ENCODE results near the gene SNX33.
"Not testable (repeated sequence)": the region's sequence is repeated elsewhere in the genome, so short reads cannot be mapped to it uniquely, and the experiment has no call there.

Gene SNX33, protein sequence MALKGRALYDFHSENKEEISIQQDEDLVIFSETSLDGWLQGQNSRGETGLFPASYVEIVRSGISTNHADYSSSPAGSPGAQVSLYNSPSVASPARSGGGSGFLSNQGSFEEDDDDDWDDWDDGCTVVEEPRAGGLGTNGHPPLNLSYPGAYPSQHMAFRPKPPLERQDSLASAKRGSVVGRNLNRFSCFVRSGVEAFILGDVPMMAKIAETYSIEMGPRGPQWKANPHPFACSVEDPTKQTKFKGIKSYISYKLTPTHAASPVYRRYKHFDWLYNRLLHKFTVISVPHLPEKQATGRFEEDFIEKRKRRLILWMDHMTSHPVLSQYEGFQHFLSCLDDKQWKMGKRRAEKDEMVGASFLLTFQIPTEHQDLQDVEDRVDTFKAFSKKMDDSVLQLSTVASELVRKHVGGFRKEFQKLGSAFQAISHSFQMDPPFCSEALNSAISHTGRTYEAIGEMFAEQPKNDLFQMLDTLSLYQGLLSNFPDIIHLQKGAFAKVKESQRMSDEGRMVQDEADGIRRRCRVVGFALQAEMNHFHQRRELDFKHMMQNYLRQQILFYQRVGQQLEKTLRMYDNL

DNA sequence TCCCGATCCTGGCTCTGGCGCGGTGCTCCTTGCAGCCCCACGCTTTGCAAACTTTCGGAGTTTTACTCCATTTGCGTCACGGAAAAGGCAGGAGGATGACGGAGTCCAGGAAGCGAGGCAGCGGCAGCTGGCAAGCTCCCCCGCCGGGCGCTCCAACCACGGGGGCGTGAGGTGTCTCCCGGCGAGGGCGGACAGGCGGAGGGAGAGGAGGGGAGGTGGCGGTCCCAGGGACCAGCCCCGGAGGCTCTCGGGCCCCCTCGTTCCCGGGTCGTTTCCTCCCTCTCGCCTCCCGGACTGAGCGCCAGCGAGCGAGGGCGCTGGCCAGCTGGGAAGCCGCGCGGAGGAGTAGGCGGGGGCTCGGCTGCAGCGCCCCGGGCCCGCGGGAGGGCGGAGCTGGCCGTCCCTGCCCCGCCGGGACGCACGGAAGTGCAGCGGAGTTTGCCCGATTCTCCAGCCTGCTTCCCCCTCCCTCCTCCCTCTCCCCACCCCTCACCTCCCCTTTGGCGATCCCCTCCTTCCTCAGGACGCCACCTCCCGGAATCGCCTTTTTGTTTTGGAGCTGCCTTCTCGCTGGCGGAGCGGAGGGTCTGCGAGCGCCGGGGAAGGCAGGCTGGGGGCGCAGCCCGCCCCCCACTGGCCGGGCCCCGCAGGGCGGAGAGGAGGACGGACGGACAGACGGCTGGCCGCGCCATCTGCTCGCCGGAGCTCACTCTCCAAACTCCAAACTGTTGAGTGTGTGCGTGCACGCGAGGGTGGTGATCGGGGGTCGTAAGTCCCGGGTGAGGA, at the start of gene SNX33:
SNX33 (plus strand) TSS at position 543 of the 786 bp plus-strand sequence. CDS start 1,191 bp downstream, outside the sequence.
- DNase-seq = no peak

DNA sequence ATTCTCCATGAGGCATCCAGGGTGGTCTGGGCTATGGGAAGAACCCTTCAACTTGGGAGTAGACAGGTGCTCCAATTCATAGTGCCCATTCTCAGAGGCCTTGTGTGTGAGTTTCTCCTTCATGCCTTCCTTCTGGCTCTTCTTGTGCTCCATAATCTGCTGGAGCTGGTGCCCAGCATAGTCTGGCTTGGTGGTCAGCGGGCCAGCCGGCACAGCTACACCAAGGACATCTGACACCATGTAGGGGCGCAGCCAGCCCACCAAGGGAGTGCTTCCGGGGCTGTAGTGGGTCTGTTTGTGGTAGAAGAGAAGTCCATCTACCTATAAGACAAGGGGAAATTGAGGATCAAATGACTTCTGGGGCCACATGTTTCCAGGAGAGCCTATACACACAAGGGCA, 49.4 kb upstream of the SNX33 start:
- DNase-seq = no peak

DNA sequence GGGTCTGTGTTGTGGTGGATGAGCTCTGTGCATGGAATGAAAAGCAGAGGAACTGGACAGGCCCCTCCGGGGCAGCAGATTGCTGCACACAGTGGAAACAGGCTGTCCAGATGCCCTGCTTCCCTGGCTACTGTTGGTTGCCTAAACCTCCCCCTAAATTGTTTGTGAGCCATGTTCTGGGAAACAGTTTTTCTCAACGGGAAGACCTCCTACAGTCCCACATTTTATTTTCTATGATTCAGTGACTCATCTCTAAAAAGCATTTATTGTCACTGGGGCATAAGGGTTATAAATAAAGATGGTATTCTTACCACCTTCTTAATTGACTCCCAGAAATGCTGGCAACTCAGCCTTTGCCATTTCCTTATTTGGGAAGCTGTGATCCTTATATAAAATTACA, 48.3 kb upstream of the SNX33 start:
- DNase-seq = no peak

DNA sequence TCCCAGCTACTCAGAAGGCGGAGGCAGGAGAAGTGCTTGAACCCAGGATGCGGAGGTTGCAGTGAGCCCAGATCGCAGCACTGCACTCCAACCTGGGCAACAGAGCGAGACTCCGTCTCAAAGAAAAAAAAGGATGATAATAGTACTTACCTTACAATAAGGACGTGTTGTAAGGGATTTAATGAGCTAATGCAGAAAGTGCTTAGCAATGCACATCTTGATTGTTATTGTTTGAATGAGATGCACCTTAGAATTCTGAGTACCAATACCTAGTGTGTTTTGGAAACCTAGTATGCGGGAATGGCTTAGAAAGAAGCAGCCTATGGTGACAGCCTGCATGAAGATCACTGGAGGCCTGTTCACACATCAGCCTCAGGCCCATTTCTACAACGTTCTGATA, 41.7 kb upstream of the SNX33 start:
- DNase-seq = no peak

DNA sequence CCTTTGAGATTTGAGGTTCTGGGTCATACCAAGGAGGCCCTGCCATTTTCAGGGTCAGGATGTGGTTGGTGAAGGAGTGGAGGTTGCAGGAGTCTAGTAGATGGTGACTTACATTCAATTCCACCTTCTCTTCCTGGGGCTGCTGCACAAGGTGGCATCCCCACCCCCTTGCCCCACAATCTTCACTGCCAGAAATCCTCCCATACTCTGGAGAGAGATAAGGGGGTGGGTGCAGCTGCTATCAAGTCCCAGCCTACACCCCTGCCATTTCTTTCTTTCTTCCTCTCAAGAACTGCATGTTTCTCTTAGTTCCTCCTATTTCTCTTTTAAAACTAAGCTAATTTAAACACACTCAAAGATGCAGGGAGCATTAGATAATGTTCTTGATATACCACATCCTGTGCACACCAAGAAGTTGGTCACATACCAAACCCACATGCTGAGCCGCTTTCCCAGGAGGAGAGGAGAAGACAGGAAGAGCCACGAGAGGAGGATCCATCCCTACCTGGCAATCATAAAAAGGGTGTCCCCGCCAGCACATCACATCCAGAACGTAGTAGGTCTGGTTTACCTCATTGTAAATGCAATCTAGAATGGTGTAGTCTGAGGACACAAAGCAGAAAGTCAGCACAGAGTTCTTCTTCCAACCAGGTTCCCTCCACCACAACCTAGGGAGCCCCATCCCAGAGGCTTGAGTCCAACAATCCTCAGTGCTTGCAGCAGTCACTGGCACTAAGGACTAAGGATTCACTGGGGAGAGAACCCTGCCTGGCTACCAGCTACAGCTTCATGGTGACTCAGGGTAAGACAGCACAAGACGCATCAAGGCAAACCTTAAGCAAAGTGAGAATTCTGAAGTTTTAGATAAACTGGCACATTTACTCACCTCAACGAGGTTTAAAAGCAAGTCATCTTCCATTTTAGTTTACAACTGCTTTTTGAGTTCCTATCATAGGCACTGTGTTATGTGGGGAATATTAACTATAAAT, 40.7 kb upstream of the SNX33 start:
- no peak for DNase-seq

DNA sequence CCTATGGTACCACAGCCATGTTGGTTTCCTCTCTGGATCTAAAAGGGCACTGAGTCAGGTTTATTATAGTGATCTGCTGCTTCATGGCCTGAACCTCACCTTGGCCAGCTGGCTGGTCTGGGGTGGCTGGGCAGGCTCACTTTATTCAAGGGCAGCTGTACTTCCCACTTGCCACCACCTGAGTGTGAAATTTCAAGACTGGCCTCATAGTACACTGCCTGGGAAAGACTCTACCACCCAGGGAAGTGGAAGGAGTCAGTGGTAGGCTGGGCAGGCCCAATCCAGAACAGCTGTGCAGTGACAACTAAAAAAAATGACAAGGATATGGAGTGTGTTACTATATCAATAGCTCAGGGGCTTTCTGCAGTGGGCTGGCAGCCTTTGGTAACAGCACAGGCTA, 30.9 kb upstream of the SNX33 start:
- DNase-seq = no peak

DNA sequence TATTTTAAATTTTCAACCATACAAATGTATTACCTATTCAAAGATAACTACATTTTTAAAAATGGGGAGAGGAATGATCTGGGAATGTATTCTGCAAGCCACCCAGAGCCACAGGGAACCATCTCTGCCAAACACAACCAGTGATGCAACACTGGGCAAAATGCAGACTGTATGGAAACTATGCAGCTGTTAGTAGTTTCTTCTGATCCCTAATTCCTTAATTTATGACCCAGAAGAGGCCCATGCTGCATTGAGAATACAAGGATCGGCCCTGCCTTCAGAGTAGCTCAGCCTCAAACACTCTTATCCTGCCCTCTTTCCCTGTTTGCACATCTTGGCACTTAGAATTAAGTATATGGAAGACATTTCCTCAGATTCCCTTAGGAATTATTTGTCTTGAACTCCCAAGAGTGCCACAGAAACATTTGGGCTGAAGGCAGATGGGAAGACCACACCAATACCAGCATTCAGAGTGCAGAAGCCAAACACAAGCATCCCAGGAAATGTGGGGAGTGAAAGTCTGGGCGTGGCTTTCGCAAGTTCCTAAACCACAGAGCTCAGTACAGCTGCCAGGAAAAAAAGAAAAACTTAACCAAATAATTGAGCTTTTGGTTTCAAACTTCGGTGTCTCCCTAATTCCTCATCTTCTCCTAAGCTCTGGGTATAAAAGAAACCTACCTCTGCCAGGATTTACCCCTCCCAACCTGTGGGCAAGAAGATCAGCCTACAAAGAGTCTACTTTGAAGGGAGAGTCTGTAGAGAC, 27.5 kb upstream of the SNX33 start:
- DNase-seq = no peak

DNA sequence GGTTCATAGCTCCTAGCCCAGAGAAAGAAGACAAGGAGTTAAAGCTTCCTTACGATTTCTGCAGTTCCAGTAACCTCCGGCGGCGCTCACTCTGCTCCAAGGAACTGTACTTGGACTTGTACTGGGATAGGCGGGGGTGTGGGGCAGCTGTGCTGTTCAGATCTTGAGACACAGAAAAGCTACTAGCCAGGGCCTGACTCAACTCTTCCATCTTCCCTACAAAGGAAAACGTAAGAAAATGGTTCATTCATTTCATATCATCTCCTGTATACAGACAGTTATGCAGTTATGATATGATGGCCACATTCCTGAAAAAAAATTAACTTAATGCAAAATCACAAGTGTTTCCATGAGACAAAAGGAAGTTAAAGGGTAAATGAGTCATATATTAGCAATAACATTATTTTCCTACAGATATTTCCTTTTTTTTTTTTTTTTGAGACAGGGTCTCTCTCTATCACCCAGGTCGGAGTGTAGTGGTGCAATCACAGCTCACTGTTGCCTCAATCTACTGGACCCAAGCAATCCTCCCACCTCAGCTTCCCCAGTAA, 26.8 kb upstream of the SNX33 start:
- DNase-seq = no peak

DNA sequence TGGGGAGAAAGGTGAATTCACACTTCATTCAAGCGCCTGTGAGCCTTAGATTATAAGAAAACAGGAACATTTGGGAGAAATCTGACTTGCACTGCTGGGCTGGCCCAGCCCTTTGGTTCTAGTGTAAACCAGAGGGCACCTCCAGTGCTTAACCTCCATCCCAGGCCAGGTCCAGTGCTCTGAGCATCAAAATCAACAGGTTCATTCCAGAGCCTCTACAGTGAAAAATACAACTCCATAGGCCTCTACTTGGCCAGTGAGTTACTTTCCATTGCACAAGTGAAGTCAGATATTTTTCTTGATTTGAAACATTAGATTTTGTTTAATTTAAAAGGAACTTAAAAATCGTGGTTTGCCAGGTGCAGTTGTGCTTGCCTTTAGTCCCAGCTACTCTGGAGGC, 25.2 kb upstream of the SNX33 start:
- DNase-seq = no peak

DNA sequence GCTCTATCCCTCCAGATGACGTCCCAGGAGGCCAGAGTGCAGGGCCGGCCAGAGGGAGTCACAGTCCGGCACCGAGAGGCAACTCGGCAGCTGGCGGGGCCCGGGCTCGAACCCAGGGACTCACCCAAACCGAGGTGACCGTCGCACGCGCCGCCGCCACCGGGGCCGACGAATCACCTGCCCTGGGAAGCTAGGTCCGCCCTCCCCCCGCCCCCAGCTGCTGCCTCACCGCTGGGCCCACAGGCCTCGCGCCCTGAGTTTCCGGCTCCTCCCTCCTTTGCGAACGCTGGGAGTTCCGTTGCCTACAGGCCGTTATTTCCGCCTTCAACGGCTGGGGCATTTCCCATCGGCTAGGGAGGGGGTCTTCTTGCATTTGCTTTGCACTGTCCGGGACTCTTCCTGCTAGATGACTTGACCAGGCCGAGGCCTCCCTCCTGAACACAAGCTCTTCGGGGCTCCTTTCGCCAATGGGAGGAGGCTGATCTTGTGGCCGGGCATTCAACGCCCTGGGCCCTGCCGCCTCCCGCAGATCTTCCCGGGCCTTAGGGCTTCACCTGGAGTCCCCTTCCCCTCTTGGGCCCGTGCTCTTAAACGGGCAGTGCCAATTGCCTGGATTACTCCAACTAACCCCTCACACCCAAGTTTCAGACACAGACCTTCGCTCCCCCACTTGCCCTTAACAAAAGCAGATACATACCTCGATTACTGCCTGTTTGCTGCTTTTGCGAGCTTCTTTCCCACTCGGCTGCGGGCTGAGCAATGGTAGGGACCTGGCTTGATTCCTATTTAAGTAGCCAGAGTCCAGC, 22.0 kb upstream of the SNX33 start, which contains the start of gene SNUPN:
SNUPN (minus strand) TSS at position 184 of the 806 bp plus-strand sequence. CDS start 4,674 bp downstream, outside the sequence.
- peak; percentile 74 for DNase-seq

DNA sequence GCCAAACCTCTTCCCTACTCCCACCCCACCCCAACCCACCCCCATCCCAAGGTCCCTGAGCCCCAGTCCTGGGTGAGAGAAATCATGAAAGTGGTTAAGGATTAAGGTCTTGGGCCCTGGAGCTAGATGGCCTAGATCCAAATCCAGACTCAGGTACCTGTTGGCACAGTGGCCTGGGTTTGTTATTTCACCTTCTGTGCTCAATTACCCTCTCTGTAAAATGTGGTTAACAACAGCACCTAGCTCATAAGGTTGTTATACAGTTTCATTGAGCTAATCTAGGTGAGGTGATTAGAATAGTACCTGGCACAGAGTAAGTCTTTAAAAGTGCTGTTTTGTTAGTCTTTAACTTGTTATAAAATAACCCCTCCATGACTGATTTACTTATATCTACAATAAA, 15.8 kb upstream of the SNX33 start:
- no peak for DNase-seq

DNA sequence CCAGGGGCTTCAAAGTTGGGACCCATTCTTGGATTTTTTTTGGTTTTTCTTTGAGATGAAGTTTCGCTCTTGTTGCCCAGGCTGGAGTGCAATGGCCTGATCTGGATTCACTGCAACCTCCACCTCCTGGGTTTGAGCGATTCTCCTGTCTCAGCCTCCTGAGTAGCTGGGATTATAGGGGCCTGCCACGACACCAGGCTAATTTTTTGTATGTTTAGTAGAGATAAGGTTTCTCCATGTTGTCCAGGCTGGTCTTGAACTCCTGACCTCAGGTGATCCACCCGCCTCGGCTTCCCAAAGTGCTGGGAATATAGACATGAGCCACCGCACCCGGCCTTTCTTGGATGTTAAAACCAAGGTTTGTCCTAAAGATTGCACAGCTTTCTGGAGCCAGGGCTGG, 13.8 kb upstream of the SNX33 start:
- DNase-seq = not testable (repeated sequence)

DNA sequence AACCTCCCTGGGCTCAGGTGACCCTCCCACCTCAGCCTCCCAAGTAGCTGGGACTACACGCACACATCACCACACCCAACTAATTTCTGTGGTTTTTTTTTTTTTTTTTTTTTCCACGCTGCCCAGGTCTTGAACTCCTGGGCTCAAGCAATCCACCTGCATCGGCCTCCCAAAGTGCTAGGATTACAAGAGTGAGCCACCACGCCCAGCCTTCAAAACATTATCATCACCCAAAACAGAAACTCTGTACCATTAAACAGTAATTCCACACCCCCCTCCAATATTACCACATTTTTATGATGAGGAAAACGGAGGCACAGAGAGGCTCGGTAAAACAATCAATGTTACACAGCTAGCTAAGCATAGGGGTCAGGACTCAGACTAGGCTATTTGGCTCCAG, 11.7 kb upstream of the SNX33 start:
- no peak for DNase-seq

DNA sequence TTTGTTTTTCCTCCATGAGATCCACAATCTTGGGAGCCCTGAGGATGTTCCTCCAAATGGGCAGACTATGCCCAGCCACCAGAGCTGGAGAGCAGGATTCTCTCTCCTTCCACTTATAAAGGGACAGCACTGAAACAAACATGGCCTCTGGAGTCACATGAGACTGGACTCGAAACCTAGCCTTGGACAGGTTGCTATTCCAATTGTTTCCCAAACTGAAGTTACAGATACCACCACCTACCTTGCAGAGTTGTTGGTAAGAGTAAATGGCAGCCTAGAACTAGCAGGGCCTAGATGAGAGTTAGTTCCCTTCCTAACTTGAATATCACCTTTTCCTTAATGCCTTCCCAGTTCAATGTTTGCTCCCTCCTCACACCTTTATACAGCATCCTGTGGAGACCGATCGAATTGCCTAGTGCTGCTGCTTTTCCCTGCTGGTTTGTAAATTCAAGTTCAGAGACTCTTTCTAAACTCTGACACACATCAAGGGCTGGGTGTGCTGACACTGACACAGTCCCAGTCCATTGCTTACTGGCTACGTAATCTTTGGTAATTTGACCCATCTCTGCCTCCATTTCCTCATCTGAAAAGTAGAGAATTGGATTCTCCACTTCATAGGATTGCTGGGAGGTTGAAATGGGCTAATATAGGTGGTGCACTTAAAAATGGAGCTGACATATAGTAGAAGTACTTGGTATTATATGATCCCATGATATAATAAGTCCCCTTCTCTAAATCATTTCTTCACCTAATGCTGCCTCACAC, 10.3 kb upstream of the SNX33 start:
- no peak for DNase-seq

DNA sequence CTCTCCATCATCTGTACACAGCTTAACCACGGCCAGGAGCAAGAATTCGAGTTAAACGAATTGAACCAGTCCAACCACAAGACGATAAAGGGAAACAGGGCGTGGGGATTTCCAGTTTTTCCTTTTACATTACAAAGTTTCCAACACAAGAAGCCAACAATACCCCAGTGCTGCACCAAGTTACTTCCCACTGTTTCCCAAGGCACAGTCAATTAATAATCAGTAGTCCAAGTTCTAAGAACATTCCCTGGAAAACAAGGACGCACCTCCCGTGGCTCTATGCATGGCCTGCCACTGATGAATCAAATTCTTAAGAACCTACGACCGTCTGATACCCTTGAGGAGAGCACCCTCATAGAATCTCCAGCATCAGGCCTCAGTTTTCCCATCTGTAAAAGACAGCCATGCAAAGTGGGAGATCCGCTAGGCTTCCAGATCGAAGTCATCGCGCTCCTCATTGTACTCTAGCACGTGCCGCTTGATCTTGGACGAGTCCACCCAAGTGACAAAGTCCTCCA, 8.5 kb upstream of the SNX33 start:
- DNase-seq = no peak

DNA sequence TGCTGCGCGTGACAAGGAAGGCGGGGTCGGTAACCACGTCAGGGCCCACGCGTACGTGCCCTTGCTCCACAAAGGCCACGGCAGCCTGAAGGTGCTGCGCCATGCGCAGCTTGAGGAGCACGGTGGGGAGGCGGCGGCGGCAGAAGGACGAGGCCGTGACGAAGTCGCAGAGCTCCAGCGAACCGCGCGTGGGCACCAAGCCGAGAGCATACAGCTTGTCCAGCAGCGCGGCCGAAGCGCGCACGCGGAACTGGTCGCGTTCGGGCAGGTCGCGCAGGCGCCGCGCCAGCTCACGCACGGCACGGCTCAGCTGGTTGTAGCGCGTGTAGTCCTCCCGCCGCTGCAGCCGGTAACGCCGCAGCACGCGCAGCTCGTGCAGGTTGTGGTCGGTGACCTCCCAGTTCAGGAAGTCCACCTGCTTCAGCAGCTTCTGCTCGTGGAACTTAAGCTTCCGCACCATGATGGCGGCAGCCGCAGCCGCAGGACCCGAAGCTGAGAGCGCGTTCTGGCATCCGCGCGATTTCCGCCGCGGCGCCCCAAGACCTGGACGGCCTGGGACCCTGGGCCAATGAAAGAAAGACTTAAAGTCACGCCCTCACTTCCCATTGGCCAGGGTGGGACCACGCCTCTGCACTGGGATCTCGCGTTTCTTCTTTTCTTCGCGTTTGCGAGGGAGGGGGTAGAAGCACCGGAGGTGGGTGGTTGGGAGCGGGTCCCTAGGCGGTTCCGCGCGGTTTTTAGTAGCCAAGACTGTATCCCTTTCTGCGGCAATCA, 7.8 kb upstream of the SNX33 start, which contains the start of gene IMP3:
IMP3 (minus strand) TSS at position 516 of the 774 bp plus-strand sequence; CDS start at position 460, 56 bp downstream.
- DNase-seq = peak; percentile 87

DNA sequence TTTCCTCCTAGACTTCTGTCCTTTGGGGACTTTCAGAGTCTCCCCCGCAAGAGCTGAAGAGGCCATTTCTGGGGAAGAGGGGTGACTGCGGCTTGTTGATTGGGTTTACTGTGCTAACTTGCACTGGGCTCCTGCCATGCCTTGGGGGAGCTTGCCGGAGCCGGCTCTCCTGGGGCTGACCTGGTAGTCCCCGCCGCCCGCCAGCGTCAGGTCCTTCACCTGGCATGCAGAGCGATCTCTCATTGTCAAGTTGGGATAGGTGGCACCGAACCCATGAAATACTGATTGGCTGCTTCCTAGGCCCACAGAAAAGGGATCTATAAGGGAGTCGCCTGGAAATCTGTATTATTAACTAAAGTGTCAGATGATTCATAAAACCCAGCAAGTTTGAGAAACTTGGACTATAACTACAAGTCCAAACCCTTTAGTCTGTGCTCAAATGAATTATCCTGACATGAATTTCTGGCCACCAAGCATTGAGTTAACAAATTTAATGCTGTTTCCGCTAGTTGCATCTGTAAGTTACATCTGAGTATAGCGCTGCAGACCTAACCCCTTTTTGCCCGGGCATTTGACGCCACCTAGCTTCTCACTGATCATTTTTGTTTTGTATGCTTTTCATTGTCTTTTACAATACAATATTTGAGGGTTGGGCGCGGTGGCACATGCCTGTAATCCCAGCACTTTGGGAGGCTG, 7.1 kb upstream of the SNX33 start:
- DNase-seq = peak; percentile 54

DNA sequence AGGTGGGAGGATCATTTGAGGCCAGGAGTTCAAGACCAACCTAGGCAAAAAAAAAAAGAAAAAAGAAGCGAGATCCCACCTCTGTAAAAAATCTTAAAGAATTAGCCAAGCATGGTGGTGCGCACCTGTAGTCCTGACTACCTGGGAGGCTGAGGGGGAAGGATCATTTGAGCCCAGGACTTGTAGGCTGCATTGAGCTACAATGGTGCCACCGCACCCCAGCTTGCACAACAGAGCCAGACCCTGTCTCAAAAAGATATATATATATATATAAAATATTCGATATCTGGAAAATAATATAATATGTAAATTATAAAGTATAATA, 6.6 kb upstream of the SNX33 start:
- DNase-seq = no peak

All from DMS153 (cell line).